AG09309 (cell line): ENCODE measurements around the gene CCNDBP1.
"Not testable (repeated sequence)": the region's sequence is repeated elsewhere in the genome, so short reads cannot be mapped to it uniquely, and the experiment has no call there.

Experiments used
- DNase-seq: peaks from one replicate; pipeline ENCODE4 v3.0.0-alpha.2; 2010; ENCODE audit warnings: low read depth
- H3K4me3 ChIP-seq: 2 replicates; pipeline ENCODE4 v1.5.1; 2011; ENCODE audit warnings: mild to moderate bottlenecking, low read depth, low read length, moderate library complexity; ENCODE audit not compliant: control insufficient read depth
- TF ChIP-seq, protein P1 (sequence below): IDR thresholded peaks from 2 replicates; pipeline ENCODE4 v1.5.1; 2011; ENCODE audit warnings: mild to moderate bottlenecking, low read depth, low read length, inconsistent platforms; ENCODE audit not compliant: insufficient read depth, control insufficient read depth; ENCODE audit errors: missing control alignments

The CCNDBP1 gene

DNA sequence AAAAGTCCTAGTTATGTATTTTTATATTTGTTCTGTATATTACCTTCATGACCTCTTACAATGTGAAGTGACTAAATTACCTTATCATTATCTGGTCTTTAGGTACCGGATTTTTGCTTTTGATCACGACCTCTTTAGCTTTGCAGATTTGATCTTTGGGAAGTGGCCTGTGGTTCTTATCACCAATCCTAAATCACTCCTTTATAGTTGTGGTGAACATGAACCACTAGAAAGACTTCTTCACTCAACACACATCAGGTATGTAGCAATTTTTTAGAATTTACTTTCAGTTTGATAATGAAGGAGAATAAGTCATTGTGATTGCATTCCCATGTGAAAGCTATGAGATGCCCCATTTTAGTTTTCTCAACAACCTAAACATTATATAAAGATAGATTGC, 33.5 kb upstream of the CCNDBP1 start:
- TF ChIP-seq, protein P1, sequence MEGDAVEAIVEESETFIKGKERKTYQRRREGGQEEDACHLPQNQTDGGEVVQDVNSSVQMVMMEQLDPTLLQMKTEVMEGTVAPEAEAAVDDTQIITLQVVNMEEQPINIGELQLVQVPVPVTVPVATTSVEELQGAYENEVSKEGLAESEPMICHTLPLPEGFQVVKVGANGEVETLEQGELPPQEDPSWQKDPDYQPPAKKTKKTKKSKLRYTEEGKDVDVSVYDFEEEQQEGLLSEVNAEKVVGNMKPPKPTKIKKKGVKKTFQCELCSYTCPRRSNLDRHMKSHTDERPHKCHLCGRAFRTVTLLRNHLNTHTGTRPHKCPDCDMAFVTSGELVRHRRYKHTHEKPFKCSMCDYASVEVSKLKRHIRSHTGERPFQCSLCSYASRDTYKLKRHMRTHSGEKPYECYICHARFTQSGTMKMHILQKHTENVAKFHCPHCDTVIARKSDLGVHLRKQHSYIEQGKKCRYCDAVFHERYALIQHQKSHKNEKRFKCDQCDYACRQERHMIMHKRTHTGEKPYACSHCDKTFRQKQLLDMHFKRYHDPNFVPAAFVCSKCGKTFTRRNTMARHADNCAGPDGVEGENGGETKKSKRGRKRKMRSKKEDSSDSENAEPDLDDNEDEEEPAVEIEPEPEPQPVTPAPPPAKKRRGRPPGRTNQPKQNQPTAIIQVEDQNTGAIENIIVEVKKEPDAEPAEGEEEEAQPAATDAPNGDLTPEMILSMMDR, result no peak
- DNase-seq, result no peak
- H3K4me3 ChIP-seq, result no peak overlapping the region

DNA sequence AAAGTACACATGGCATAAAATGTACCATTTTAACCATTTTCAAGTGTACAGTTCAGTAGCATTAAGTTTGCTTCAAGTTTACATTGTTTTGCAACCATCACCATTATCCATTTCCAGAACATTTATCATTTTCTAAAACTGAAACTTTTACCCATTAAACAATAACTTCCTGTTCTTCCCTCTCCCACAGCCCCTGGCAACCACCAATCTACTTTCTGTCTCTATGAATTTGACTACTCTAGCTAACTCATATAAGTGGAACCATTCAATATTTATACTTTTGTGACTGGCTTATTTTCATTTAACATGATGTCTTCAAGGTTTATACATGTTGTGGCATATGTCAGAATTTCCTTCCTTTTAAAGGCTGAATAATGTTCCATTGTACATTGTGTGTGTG, 31.9 kb upstream of the CCNDBP1 start:
- H3K4me3 ChIP-seq, result no peak overlapping the region
- DNase-seq, result no peak
- TF ChIP-seq, protein P1, result no peak

DNA sequence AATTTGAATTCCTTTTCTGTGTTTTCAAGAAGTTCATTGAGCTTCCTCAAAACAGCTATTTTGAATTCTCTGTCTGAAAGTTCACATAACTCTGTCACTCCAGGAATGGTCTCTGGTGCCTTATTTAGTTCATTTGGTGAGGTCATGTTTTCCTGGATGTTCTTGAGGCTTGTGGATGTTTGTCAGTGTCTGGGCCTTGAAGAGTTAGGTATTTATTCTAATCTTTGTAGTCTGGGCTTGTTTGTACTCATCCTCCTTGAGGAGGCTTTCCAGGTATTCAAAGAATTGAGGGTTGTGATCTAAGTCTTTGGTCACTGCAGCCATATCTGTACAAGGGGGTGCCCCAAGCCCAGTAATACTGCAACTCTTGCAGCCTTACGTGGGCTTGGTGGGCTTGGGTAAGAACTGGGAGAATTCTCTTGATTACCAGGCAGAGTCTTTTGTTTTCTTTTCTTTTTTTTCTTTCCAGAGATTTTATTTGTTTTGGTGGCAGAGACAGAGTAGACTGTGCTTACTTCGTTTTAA, 19.3 kb upstream of the CCNDBP1 start:
- TF ChIP-seq, protein P1, result no peak
- no peak for DNase-seq
- no peak overlapping the region for H3K4me3 ChIP-seq

DNA sequence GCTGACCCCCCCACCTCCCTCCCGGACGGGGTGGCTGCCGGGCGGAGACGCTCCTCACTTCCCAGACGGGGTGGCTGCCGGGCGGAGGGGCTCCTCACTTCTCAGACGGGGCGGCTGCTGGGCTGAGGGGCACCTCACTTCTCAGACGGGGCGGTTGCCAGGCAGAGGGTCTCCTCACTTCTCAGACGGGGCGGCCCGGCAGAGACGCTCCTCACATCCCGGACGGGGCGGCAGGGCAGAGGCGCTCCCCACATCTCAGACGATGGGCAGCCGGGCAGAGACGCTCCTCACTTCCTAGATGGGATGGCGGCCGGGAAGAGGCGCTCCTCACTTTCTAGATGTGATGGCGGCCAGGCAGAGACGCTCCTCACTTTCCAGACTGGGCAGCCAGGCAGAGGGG, 17.9 kb upstream of the CCNDBP1 start:
- not testable (repeated sequence) for H3K4me3 ChIP-seq, DNase-seq

DNA sequence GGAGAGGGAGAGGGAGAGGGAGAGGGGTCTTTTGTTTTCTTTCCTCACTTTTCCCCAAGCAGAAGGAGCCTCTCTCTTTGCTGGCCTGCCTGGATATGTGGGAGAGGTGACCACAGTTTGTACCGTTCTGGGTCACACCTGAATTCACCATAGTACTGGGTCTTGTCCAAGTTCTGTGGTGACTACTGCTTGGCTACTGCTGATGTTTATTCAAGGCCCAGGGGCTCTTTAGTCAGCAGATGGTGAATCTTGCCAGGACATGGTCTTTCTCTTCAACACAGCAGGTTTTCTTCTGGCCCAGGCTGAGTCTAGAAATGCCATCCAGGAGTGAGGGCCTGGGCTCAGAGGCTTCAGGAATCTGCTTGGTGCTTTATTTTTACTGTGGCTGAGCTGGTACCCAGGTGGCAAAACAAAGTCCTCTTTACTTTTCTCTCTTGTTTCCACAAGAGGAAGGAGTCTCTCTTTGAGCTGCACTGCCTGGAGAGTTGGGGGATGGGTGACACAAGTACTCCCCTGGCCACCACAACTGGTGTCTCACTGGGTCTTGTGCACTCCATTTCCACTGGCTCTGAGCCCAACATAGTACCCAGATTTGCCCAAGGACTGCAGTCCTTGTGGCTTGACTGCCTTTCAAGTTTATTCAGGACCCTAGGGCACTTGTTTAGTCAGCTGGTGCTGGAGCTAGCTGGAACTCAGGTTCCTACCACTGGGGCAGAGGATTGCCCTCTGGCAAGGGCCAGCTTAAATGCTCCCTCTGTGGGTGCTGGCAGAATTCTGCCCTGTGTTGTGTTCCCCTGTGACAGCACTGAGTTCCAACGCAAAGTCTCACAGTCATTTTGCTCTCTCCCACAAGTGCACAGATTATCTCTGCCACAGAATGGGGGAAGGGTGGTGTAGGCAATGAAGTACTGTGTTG, 16.8 kb upstream of the CCNDBP1 start:
- TF ChIP-seq, protein P1, result no peak
- no peak for DNase-seq
- no peak overlapping the region for H3K4me3 ChIP-seq

DNA sequence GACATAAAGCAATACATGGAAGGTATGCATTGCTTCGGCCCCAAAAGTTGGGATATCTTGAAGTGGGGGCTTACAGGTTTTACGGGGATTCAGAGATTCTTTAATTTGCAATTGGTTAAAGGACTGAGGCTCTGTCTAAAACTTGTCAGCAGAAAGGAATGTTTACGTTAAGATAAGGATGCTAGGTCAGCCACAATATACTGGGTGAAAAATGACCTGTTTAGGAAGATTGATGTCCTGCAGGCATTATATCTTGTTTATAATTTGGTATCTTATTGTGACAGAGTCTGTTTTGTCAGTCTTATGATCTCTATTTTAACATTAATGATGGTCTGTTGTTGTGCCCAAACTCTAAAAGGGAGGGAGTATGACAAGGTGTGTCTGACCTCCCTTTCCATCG, 15.3 kb upstream of the CCNDBP1 start:
- no peak overlapping the region for H3K4me3 ChIP-seq
- TF ChIP-seq, protein P1, result no peak
- DNase-seq, result no peak

DNA sequence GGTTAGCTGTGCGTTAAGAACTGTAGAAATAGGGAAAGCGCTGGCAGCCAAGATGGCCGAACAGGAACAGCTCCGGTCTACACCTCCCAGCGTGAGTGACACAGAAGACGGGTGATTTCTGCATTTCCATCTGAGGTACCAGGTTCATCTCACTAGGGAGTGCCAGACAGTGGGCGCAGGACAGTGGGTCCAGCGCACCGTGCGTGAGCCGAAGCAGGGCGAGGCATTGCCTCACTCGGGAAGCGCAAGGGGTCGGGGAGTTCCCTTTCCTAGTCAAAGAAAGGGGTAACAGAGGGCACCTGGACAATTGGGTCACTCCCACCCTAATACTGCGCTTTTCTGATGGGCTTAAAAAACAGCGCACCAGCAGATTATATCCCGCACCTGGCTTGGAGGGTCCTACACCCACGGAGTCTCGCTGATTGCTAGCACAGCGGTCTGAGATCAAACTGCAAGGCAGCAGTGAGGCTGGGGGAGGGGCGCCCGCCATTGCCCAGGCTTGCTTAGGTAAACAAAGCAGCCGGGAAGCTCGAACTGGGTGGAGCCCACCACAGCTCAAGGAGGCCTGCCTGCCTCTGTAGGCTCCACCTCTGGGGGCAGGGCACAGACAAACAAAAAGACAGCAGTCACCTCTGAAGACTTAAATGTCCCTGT, 9.4 kb upstream of the CCNDBP1 start:
- not testable (repeated sequence) for DNase-seq, H3K4me3 ChIP-seq

DNA sequence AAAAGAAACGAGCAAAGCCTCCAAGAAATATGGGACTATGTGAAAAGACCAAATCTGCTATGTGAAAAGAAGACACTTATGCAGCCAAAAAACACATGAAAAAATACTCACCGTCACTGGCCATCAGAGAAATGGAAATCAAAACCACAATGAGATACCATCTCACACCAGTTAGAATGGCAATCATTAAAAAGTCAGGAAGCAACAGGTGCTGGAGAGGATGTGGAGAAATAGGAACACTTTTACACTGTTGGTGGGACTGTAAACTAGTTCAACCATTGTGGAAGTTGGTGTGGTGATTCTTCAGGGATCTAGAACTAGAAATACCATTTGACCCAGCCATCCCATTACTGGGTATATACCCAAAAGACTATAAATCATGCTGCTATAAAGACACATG, 8.1 kb upstream of the CCNDBP1 start:
- DNase-seq, H3K4me3 ChIP-seq: not testable (repeated sequence)
